HG03039 (cell line): Measurements from ENCODE around the gene HEXD.
"Not testable (repeated sequence)": the region's sequence is repeated elsewhere in the genome, so short reads cannot be mapped to it uniquely, and the experiment has no call there.

Experiments used
- ATAC-seq: cut with Tn5 transposase; IDR thresholded peaks from one replicate; pipeline ENCODE4 v1.9.1; 2021; ENCODE audit warnings: mild to moderate bottlenecking, moderate library complexity; ENCODE audit not compliant: unreplicated experiment

HEXD gene

GRCh38 chr17:82439829-82440365 is 21.8 kb downstream of the HEXD start:
- no peak for ATAC-seq

DNA sequence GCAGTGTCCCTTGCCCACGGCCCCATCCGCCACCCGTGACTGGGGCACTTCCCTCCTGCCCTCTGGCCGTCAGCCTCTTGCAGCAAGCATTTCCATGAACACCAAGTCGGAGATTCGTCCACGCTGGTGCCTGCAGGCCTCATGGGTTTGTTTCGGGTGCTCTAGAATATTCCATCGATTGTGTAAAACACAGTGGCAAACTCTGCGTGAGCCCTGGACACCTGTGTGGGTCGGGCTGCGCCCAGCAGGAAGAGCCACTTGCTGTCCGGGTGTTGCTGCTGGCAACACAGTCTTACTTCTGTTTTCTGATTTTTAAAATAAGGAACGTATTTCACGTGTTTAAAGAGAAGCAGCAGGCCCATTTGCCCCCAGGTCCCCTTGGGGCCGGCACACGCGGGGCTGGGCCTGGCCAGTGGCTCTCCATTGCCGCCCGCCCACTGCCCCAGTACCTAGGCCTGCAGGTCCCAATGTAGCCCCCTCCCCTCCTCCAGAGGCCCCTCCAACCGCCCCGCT is 22.4 kb downstream of the HEXD start:
- ATAC-seq = no peak

DNA sequence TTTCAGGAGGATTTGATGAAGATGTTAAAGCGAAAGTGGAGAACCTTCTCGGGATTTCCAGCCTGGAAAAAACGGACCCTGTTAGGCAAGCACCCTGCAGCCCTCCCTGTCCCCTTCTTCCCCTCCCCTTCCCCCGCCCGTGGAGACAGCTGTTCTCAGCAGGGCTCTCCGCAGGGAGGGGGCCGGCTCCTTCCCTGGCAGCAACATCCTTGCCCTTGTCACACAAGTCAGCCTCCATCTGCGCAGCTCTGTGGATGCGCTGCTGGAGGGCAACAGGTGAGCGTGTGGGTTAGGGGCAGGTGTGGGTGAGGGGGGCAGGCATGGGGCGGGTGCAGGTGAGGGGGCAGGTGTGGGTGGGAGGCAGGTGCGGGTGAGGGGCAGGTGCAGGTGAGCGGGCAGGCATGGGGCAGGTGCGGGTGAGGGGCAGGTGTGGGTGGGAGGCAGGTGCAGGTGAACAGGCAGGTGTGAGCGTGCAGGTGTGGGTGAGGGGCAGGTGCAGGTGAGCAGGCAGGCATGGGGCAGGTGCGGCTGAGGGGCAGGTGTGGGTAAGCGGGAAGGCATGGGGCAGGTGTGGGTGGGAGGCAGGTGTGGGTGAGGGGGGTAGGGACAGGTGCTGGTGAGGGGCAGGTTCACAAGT is 23.0 kb downstream of the HEXD start:
- ATAC-seq = no peak

DNA sequence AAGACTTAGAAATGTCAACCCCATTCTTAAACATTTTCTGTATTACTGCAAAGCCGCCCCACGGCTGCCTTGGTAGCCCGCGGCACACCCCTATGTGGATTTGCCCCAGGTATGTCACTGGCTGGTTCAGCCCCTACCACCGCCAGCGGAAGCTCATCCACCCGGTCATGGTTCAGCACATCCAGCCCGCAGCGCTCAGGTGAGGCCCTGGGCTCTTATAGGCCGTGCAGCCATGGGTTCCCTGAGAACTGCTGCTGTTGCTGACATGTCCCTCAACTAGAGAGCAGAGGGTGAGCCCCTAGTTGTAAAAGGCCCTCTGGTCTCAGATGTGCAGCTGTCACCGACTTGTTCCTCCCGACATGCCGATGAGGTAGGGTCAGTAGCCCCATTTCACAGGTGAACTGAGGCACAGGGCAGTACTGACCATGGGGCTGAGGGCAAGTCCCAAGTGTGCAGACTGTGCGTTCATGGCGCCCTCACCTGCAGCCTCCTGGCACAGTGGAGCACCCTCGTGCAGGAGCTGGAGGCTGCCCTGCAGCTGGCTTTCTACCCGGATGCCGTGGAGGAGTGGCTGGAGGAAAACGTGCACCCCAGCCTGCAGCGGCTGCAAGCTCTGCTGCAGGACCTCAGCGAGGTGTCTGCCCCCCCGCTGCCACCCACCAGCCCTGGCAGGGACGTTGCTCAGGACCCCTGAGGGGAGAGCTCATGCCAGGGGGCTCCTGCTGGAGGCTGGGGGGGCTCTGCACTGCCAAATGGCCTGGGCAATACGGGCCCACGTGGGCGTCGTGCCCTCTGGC is 23.7 kb downstream of the HEXD start:
- no peak for ATAC-seq

GRCh38 chr17:82442643-82443464 is 24.7 kb downstream of the HEXD start:
- no peak for ATAC-seq

- no peak for ATAC-seq
Measured at GRCh38 chr17:82443465-82444283, 25.5 kb downstream of the HEXD start.

DNA sequence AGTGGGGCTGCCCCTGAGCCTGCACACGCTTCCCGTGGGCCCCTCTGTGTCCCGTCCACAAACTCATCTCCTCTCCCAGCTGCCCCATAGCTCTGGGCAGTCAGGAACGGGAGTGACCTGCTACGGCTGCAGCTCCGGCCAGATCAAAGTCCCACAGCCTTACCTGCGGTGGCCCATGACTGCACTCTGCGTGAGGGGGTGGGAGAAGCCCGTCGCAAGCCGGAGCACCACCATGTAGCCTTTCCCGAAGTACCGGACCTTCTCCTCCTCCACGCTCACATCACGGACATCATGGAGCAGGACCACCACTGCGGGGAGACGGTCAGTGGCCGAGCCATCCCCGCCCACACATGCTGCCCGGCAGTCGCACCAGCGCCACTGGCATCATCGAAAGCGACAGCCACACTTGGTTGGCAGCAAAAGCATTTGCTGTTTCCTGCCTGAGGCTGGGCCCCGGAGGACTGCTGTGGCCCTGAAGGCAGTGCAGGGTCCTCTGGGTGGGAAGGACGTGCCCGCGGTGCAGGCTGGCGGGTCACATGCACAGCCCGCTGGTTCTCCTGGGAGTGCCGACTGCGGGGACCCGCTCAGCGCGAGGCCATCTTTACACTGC is 26.2 kb downstream of the HEXD start:
- ATAC-seq = no peak

GRCh38 chr17:82444941-82445521 is 26.9 kb downstream of the HEXD start:
- no peak for ATAC-seq

GRCh38 chr17:82445542-82445941 is 27.4 kb downstream of the HEXD start:
- no peak for ATAC-seq

- ATAC-seq = no peak
Measured at GRCh38 chr17:82446124-82446523, 28.0 kb downstream of the HEXD start.

- no peak for ATAC-seq
Measured at GRCh38 chr17:82446649-82447048, 28.5 kb downstream of the HEXD start.

DNA sequence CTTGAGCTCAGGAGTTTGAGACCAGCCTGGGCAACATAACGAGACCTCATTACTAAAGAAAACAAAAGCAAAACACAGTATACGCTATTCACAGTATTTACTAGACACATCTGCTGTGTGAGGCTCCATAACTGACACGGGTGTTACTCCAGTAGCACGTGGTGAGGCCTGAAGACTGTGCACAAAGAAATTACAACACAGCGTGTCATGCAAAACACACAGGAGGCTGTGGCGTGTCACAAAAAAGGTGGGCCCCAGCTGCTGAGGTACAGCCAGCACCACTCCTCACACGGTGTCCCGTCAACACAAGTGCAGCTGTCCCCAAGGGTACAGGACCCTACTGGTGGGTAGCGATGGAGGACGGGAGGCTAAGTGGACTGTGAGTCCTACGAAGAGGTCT is 29.7 kb downstream of the HEXD start:
- ATAC-seq = no peak

DNA sequence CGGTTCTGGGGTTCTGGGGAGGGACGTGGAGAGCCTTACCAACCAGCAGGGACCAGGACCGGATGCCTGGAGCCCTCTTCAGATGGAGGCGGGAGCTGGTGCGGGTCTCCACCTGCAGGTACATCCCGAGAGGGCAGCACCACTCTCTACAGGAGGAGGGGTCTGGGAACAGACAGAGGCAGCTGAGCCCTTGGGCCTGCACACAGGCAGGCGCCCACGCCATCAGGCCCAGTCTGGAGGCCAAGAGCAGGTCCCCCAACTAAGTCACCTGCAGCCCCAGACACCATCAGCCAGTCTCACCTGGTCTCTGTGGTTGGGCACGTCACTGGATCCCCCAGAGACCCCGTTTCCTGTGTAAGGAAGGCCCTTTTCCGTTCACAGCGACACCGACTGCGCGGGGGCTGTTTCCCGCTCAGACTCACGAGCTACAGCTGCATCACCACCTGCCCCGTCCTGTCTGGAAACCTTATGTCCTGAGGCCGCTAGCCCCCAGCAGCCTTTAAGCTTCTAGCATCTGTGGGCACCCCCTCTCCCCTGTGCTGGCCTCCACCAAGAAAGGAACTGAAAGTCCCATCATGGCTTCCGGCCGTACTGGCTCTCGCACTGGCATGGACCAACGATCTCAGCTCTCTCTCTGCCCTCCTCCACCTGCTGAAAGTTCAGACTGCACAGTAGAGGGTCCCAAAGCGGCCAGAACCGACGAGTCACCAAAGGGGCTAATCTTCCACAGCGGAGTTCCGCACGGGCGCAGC is 31.2 kb downstream of the HEXD start:
- ATAC-seq = no peak

GRCh38 chr17:82449883-82450356 is 31.8 kb downstream of the HEXD start:
- no peak for ATAC-seq

DNA sequence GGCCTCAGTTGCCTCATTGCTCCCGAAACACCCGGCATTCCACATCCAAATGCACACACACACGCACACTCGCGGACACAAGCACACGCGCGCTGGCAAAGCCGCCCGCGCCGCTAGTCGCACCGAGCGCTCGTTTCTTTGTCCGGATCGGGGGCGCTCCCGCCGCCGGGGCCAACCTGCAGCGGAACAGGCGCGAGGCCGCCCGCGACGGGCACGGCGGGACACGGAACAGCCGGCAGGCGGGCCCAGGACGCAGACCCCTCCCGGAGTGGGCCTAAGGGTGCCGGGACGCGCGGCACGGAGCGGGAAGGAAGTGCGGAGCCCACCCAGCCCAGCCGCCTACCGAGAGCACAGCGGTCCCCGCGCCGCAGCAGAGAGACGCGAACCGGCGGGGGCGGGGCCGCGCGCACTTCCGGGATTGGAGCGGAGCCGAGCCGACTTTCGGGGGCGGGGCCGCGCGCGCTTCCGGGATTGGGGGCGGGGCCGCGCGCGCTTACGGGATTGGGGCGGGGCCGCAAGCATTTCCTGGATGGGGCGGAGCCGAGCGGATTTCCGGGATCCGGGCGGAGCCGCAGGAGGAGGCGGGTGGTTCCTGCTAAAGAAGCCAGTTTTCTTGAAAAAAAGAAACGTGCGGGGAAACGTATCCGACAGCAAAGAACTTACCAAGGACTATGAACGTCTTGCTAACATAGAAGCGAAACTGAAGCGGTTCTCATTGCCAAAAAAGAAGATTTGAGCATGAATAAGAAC is 32.4 kb downstream of the HEXD start, which contains the start of gene CYBC1:
TSS of gene CYBC1 (minus strand) at position 396 of the 750 bp plus-strand sequence. CDS start 1,498 bp downstream, outside the sequence.
- ATAC-seq = peak; percentile 73

DNA sequence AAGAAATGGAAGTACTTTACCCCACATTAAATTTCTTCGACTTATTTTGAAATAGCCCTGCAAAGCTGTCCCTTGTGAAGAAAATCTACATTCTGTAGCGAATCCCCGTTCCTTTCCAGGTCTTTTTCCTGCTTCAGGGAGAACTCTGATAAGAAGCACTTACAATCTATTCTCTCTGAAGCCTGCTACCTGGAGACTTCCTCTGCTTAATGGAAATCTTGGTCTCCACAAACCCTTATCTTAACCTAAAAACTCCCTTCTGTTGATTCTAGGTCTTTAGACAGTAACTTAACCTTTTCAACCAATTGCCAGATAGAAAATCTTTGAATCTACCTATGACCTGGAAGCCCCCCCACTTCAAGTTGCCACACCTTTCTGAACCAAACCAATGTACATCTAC is 34.0 kb downstream of the HEXD start:
- ATAC-seq = no peak

GRCh38 chr17:82453151-82453550 is 35.0 kb downstream of the HEXD start:
- ATAC-seq = not testable (repeated sequence)

DNA sequence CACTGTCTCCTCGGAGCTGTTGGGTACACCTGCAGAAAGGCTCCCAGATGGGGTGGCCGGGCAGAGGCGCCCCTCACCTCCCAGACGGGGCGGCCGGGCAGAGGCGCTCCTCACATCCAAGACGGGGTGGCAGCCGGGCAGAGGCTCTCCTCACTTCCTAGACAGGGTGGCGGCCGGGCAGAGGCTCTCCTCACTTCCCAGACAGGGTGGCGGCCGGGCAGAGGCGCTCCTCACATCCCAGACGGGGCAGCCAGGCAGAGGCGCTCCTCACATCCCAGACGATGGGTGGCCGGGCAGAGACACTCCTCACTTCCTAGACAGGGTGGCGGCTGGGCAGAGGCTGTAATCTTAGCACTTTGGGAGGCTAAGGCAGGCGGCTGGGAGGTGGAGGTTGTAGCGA is 35.6 kb downstream of the HEXD start:
- not testable (repeated sequence) for ATAC-seq
